ENCODE measurements around the gene DTNB. TPM values are rescaled to one million over a fixed set of nuclear protein-coding genes. Genes with fewer than 3 reads are reported as not detected.

Gene DTNB
- total RNA-seq, 1 donor from 2014 or later = 15.6 TPM

GRCh38 chr2:25328152-25329085 is 345.0 kb downstream of the DTNB start:
- no peak for DNase-seq (ENCODE audit: low spot score)

Small RNAs within 50 kb of the gene (microRNA-seq; reads per million reads assigned to microRNA genes)
- gene MIR1301 (ENCODE audit: borderline number of aligned reads) = 102 reads per million, percentile 47 among the genes with 10 or more reads in this experiment

Other genes with a start within 250 kb of the DTNB start
- 36.6 TPM for gene ASXL2, start 204.9 kb upstream of the DTNB start, total RNA-seq

Measured in mesenteric fat pad (tissue), 1 donor.